G401.6 (cell line): ENCODE measurements around the gene FMNL2.
"Not testable (repeated sequence)": the region's sequence is repeated elsewhere in the genome, so short reads cannot be mapped to it uniquely, and the experiment has no call there.

Source experiments
- FAIRE-seq: peaks from 2 replicates; lab custom pipeline; 2012; peaks lifted over from hg19 to GRCh38; lab: Jason Lieb, UNC

Gene FMNL2

GRCh38 chr2:152376385-152376784 lies 41.4 kb downstream of the FMNL2 start:
- FAIRE-seq: no peak

- FAIRE-seq: no peak
Observed at GRCh38 chr2:152376968-152377367, 42.0 kb downstream of the FMNL2 start.

- FAIRE-seq: no peak
Observed at GRCh38 chr2:152379089-152379488, 44.1 kb downstream of the FMNL2 start.

- no peak for FAIRE-seq
Observed at GRCh38 chr2:152380261-152381055, 45.5 kb downstream of the FMNL2 start.

GRCh38 chr2:152383702-152384101 lies 48.7 kb downstream of the FMNL2 start:
- FAIRE-seq: no peak

GRCh38 chr2:152384992-152385391 lies 50.0 kb downstream of the FMNL2 start:
- no peak for FAIRE-seq

- FAIRE-seq: no peak
Observed at GRCh38 chr2:152385650-152386049, 50.7 kb downstream of the FMNL2 start.

GRCh38 chr2:152386266-152386665 lies 51.3 kb downstream of the FMNL2 start:
- FAIRE-seq: no peak

- no peak for FAIRE-seq
Observed at GRCh38 chr2:152387041-152387440, 52.1 kb downstream of the FMNL2 start.

GRCh38 chr2:152388269-152388668 lies 53.3 kb downstream of the FMNL2 start:
- not testable (repeated sequence) for FAIRE-seq

- FAIRE-seq: no peak
Observed at GRCh38 chr2:152389483-152389882, 54.5 kb downstream of the FMNL2 start.

- FAIRE-seq: no peak
Observed at GRCh38 chr2:152390837-152391236, 55.9 kb downstream of the FMNL2 start.

GRCh38 chr2:152391318-152391717 lies 56.3 kb downstream of the FMNL2 start:
- no peak for FAIRE-seq

GRCh38 chr2:152393377-152393776 lies 58.4 kb downstream of the FMNL2 start:
- no peak for FAIRE-seq

GRCh38 chr2:152394326-152394725 lies 59.4 kb downstream of the FMNL2 start:
- FAIRE-seq: no peak

- FAIRE-seq: no peak
Observed at GRCh38 chr2:152395103-152395502, 60.1 kb downstream of the FMNL2 start.

- FAIRE-seq: no peak
Observed at GRCh38 chr2:152395572-152395971, 60.6 kb downstream of the FMNL2 start.

- FAIRE-seq: no peak
Observed at GRCh38 chr2:152396051-152396511, 61.1 kb downstream of the FMNL2 start.

GRCh38 chr2:152396763-152397162 lies 61.8 kb downstream of the FMNL2 start:
- FAIRE-seq: no peak

- FAIRE-seq: no peak
Observed at GRCh38 chr2:152399003-152399402, 64.0 kb downstream of the FMNL2 start.

GRCh38 chr2:152400607-152401214 lies 65.7 kb downstream of the FMNL2 start:
- FAIRE-seq: no peak

GRCh38 chr2:152402780-152403759 lies 68.1 kb downstream of the FMNL2 start:
- FAIRE-seq: no peak
